ENCODE measurements around the gene DIP2C.

DNA sequence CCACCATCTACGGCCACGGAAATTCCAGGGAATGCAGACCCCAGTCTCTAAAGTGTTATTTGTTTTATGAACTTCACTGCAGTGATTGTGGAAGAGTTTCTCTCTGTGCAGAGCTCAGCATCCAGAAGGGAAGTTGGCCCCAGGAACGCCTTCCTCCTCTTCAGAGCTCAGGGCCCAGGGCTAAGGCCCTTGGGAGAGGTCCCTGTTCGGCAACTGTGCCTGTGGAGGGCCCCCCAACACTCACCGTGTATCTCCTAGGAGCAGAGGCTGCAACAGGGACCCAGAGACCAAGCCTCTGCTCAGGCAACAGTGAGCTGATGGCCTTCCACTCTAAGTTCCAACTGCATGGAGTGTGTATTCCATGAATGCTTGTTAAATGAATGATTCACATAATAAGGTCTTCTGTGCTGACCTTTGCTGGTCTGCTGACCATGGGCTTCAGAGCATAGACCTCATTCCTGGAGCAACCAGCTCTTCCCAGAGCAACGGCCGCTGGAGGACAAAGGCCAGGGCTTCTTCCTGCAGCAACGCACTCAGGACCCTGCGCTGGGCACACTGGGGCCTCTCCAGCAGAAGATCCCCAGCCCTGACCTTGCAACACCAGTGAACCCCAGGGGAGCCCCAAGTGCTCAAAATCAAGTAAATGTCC lies 7.7 kb downstream of the DIP2C start:
- TF ChIP-seq, protein P1, sequence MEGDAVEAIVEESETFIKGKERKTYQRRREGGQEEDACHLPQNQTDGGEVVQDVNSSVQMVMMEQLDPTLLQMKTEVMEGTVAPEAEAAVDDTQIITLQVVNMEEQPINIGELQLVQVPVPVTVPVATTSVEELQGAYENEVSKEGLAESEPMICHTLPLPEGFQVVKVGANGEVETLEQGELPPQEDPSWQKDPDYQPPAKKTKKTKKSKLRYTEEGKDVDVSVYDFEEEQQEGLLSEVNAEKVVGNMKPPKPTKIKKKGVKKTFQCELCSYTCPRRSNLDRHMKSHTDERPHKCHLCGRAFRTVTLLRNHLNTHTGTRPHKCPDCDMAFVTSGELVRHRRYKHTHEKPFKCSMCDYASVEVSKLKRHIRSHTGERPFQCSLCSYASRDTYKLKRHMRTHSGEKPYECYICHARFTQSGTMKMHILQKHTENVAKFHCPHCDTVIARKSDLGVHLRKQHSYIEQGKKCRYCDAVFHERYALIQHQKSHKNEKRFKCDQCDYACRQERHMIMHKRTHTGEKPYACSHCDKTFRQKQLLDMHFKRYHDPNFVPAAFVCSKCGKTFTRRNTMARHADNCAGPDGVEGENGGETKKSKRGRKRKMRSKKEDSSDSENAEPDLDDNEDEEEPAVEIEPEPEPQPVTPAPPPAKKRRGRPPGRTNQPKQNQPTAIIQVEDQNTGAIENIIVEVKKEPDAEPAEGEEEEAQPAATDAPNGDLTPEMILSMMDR (conservative IDR thresholded peaks at IDR 0.05; ENCODE audit: low read length) = no peak
- TF ChIP-seq EZH2phosphoT487 (IDR thresholded peaks at IDR 0.05; ENCODE audit: borderline replicate concordance) = no peak

All from Loucy (cell line).